ENCODE data around the gene TGOLN2.

The TGOLN2 gene

GRCh38 chr2:85303780-85304531 lies 23.8 kb downstream of the TGOLN2 start:
- DNase-seq = no peak

GRCh38 chr2:85302121-85302520 lies 25.7 kb downstream of the TGOLN2 start:
- DNase-seq = no peak

GRCh38 chr2:85291425-85292023 lies 36.3 kb downstream of the TGOLN2 start:
- peak; percentile 39 for DNase-seq

- DNase-seq = no peak
Measured at GRCh38 chr2:85288244-85288725, 39.5 kb downstream of the TGOLN2 start.

GRCh38 chr2:85287721-85288120 lies 40.1 kb downstream of the TGOLN2 start:
- DNase-seq = no peak

- no peak for DNase-seq
Measured at GRCh38 chr2:85286918-85287317, 40.9 kb downstream of the TGOLN2 start.

GRCh38 chr2:85283641-85284040 lies 44.1 kb downstream of the TGOLN2 start:
- DNase-seq = no peak

GRCh38 chr2:85282914-85283313 lies 44.9 kb downstream of the TGOLN2 start:
- DNase-seq = no peak

GRCh38 chr2:85281553-85281952 lies 46.2 kb downstream of the TGOLN2 start:
- no peak for DNase-seq

GRCh38 chr2:85278361-85278760 lies 49.4 kb downstream of the TGOLN2 start:
- DNase-seq = no peak

- no peak for DNase-seq
Measured at GRCh38 chr2:85277416-85278158, 50.2 kb downstream of the TGOLN2 start.

- no peak for DNase-seq
Measured at GRCh38 chr2:85276571-85277118, 51.1 kb downstream of the TGOLN2 start.

- no peak for DNase-seq
Measured at GRCh38 chr2:85275984-85276540, 51.7 kb downstream of the TGOLN2 start.

GRCh38 chr2:85273738-85274731 lies 53.8 kb downstream of the TGOLN2 start:
- no peak for DNase-seq

- no peak for DNase-seq
Measured at GRCh38 chr2:85272357-85272756, 55.4 kb downstream of the TGOLN2 start.

- DNase-seq = no peak
Measured at GRCh38 chr2:85269959-85270358, 57.8 kb downstream of the TGOLN2 start.

Measured in hematopoietic multipotent progenitor cell treated with erythropoietin and hydrocortisone succinate and interleukin-3 and kit ligand, for 8 days (in vitro differentiated cells).